Activated CD8-positive, alpha-beta T cell treated with anti-CD3 and anti-CD28 coated beads for 36 hours (primary cell): ENCODE measurements around the gene RPS6KA5. TPM values are rescaled to one million over a fixed set of nuclear protein-coding genes. Genes with fewer than 3 reads are reported as not detected.
"Not testable (repeated sequence)": the region's sequence is repeated elsewhere in the genome, so short reads cannot be mapped to it uniquely, and the experiment has no call there.

Experiments
- ATAC-seq: fragments of 200-7000 bp; cut with Tn5 transposase; one replicate; pipeline ENCODE4 v1.10.0; 2021; ENCODE audit warnings: mild to moderate bottlenecking, moderate library complexity
- CTCF ChIA-PET: fragments of 350-600 bp; sonication (Branson Sonifier 250); formaldehyde crosslinking; loops from one replicate; lab custom pipeline; 2021; ENCODE audit warnings: antibody characterized with exemption; lab: Charles Lee
- POLR2A ChIA-PET: fragments of 350-600 bp; sonication (Branson Sonifier 250); formaldehyde crosslinking; loops from one replicate; lab custom pipeline; 2021; ENCODE audit warnings: antibody characterized with exemption; lab: Charles Lee
- DNase-seq: peaks from one replicate; pipeline ENCODE4 v3.0.0-alpha.2; 2020
- H3K27ac Mint-ChIP-seq: one replicate; pipeline ENCODE4 v1.8.0; 2021; ENCODE audit warnings: mild to moderate bottlenecking, mixed read lengths
- H3K27me3 Mint-ChIP-seq: one replicate; pipeline ENCODE4 v1.8.0; 2021; ENCODE audit warnings: mixed read lengths
- H3K36me3 Mint-ChIP-seq: one replicate; pipeline ENCODE4 v1.8.0; 2021; ENCODE audit warnings: low read depth, mixed read lengths
- H3K4me1 Mint-ChIP-seq: one replicate; pipeline ENCODE4 v1.8.0; 2021; ENCODE audit warnings: low read depth, mixed read lengths
- H3K4me3 Mint-ChIP-seq: one replicate; pipeline ENCODE4 v1.8.0; 2021; ENCODE audit warnings: mild to moderate bottlenecking, moderate library complexity, mixed read lengths
- H3K9me3 Mint-ChIP-seq: one replicate; pipeline ENCODE4 v1.8.0; 2021; ENCODE audit warnings: mixed read lengths
- intact Hi-C: fragments of 100-400 bp; cut with micrococcal nuclease; formaldehyde crosslinking; loops from one replicate; pipeline ENCODE4 v1.10.0; 2022
- total RNA-seq, 2 experiments: library from RNA; stranded (reverse); gene quantifications; one replicate each; pipeline ENCODE4 v1.2.3, GENCODE V29; 2021
- TF ChIP-seq, protein P1 (sequence below): fragments of 200-600 bp; IDR thresholded peaks from one replicate; pipeline ENCODE4 v1.8.0; 2022; ENCODE audit warnings: antibody characterized with exemption, mild to moderate bottlenecking

The RPS6KA5 gene
- total RNA-seq, 2 experiments from 2014 or later: 12.8 to 12.9 TPM

DNA sequence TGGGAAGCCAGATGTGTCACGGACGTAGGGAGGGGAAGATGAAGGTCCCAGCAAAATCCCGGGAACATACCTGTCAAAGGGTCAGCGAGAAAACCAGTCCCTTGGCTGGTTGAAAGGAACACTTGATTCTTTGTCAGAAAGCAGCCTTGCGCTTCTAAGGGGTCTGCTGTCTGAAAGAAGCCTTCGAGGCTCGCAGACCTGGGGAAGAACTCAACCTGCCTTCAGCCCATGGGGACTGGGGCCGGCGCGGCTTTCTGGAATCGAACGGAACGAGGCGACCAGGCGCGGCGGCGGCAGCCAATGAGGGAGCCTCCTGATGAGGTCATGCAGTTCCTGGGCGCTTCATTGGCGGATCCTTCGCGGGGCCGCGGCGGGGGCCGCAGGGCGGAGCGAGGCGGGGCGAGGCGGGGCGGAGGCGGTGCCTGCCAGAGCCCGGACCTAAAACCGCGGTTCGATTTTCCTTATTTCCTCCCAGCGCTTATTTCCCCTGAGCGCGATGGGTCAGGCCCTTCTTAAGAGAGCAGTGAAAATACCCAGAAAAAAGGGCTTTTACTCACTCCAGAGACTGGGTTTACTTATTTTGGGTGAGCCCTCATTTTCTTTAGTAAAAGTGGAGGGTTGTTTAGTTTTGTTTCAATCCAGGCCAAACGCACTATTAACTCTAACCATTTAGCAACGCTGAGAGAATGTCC is 232.4 kb downstream of the RPS6KA5 start:
- ChIA-PET CTCF (no interaction called here), POLR2A (no interaction called here)
- Mint-ChIP-seq H3K27me3 (no peaks in the 10 kb centered on the region), H3K36me3 (peaks cover 6% of the 10 kb centered on the region), H3K4me3 (peak overlapping the region; percentile 74), H3K4me1 (peaks cover 22% of the 10 kb centered on the region), H3K9me3 (peaks cover 9% of the 10 kb centered on the region), H3K27ac (peak overlapping the region; percentile 90)
- ATAC-seq: peak; percentile 98
- TF ChIP-seq, protein P1, sequence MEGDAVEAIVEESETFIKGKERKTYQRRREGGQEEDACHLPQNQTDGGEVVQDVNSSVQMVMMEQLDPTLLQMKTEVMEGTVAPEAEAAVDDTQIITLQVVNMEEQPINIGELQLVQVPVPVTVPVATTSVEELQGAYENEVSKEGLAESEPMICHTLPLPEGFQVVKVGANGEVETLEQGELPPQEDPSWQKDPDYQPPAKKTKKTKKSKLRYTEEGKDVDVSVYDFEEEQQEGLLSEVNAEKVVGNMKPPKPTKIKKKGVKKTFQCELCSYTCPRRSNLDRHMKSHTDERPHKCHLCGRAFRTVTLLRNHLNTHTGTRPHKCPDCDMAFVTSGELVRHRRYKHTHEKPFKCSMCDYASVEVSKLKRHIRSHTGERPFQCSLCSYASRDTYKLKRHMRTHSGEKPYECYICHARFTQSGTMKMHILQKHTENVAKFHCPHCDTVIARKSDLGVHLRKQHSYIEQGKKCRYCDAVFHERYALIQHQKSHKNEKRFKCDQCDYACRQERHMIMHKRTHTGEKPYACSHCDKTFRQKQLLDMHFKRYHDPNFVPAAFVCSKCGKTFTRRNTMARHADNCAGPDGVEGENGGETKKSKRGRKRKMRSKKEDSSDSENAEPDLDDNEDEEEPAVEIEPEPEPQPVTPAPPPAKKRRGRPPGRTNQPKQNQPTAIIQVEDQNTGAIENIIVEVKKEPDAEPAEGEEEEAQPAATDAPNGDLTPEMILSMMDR: no peak
- intact Hi-C loops: no loop called here
- DNase-seq: peak; percentile 94

DNA sequence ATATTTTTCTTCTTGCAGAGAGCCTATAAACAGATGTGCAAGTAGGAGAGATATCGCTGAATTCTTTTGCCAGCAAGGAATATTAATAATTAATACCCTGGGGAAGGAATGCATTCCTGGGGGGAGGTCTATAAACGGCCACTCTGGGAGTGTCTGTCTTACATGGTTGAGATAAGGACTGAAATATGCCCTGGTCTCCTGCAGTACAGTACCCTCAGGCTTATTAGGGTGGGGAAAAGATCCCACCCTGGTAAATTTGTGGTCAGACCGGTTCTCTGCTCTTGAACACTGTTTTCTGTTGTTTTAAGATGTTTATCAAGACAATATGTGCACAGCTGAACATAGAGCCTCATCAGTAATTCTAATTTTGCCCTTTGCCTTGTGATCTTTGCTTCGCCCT is 236.9 kb downstream of the RPS6KA5 start:
- POLR2A ChIA-PET, H3K36me3 Mint-ChIP-seq, H3K27me3 Mint-ChIP-seq, H3K4me3 Mint-ChIP-seq, ATAC-seq, CTCF ChIA-PET, H3K27ac Mint-ChIP-seq, H3K9me3 Mint-ChIP-seq, intact Hi-C loops: not testable (repeated sequence)
- peaks cover 21% of the 10 kb centered on the region for H3K4me1 Mint-ChIP-seq
- DNase-seq: peak; percentile 7

DNA sequence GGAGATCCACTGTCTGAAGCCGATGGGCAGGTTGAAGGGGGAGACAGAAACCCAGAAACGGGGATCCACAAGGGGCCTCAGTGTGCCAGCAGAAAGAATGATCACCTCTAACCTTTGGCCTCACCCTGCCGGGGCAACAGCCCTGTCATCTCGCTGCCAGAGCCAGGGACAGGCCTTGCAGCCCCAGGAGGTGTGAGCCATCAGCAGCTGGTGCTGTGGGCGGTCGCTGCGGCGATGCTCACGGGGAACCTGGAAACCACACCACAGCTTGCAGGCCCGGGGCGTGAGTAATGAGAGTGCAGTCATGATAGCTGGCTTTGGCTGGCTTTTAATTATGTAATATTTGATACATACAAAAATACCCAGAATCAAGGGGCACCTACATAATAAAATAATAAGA is 239.5 kb downstream of the RPS6KA5 start:
- Mint-ChIP-seq H3K36me3 (peaks cover 6% of the 10 kb centered on the region), H3K4me3 (no peak overlapping the region), H3K27me3 (peaks cover 5% of the 10 kb centered on the region), H3K27ac (peak overlapping the region; percentile 24), H3K4me1 (peaks cover 14% of the 10 kb centered on the region), H3K9me3 (peaks cover 9% of the 10 kb centered on the region)
- peak; percentile 94 for ATAC-seq
- intact Hi-C loops: no loop called here
- TF ChIP-seq, protein P1: no peak
- DNase-seq: peak; percentile 93
- ChIA-PET CTCF (interaction anchor here (0.6 to 1.8 kb wide), 2 partner anchors 61 to 356 kb away, joined by 3 to 6 read pairs; no protein-coding TSS in a partner anchor), POLR2A (no interaction called here)

DNA sequence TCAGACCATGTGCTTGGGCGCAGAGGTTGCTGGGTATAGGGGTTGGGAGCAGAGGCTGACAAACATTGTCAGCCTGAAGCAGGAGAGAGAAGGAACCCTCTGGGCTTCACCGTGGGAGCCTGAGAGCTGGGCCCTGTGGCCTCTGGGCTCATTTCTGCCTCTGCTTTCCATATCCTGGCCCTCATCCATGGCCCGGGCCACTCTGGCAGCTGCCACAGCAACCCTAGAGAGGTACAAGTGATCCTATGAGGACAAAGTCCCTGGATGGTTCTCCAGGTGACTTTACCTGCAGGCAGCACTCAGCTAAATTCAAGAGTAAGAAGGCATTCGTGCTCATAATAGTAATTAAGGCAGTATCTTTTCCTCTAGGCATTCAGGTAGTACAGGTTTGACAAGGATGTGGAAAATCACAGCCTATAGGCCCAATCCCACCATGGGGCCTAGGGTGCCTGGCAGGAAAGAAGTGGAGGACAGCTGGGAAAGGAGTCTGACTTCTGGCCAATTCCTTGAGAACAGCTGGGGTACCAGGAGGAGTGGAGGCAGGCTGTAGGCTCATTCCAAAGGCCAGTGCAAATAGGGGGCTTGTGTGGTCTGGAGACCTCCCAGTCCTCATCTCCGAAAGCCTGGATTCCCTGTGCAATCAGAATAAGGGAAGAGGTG is 240.6 kb downstream of the RPS6KA5 start:
- H3K36me3 Mint-ChIP-seq: peaks cover 6% of the 10 kb centered on the region
- H3K4me1 Mint-ChIP-seq: peaks cover 17% of the 10 kb centered on the region
- CTCF ChIA-PET: interaction anchor here (1.8 kb wide), 1 partner anchor 60 kb away, joined by 6 read pairs; no protein-coding TSS in a partner anchor
- no peak overlapping the region for H3K27ac Mint-ChIP-seq
- POLR2A ChIA-PET: no interaction called here
- no peak for DNase-seq
- peaks cover 8% of the 10 kb centered on the region for H3K9me3 Mint-ChIP-seq
- H3K27me3 Mint-ChIP-seq: peaks cover 12% of the 10 kb centered on the region
- H3K4me3 Mint-ChIP-seq: no peak overlapping the region
- no peak for ATAC-seq
- intact Hi-C loops: no loop called here
- TF ChIP-seq, protein P1: no peak

DNA sequence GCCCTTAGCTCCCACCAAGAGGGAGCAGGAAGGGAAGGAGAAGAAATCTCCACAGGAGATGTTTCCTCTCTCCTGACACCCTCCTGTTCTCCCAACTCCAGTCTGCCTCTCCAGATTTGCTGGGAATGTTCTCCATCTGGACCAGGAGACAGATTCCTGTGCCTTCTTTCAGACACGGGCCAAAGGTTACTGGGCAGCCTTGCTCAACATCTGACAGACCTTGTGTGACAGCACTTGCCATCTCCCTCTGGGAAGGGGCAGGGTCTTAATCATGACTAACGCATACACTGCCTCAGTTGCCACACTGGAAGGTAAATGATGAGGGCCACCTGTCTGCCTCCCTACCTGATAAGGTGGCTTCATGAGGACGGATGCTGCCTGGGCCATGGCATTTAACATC is 241.7 kb downstream of the RPS6KA5 start:
- TF ChIP-seq, protein P1: no peak
- Mint-ChIP-seq H3K9me3 (peaks cover 1% of the 10 kb centered on the region), H3K4me3 (no peak overlapping the region), H3K36me3 (peaks cover under 1% of the 10 kb centered on the region), H3K27me3 (peaks cover 14% of the 10 kb centered on the region), H3K4me1 (peaks cover 17% of the 10 kb centered on the region), H3K27ac (no peak overlapping the region)
- ChIA-PET POLR2A (no interaction called here), CTCF (interaction anchor here (1.0 kb wide), 1 partner anchor 50 kb away, joined by 3 read pairs; no protein-coding TSS in a partner anchor)
- no peak for DNase-seq
- ATAC-seq: no peak
- intact Hi-C loops: no loop called here
